Hepatocyte (in vitro differentiated cells): ENCODE data around the gene ASB3. TPM values are rescaled to one million over a fixed set of nuclear protein-coding genes. Genes with fewer than 3 reads are reported as not detected.

Experiments used
- DNase-seq: peaks from one replicate; pipeline ENCODE4 v3.0.0-alpha.2; 2016; ENCODE audit warnings: low spot score
- H2AFZ ChIP-seq: fragments of 200-600 bp; sonication (generic); 2 replicates; pipeline ENCODE4 v1.6.0; 2016; ENCODE audit warnings: antibody characterized with exemption, mild to moderate bottlenecking
- H3K27ac ChIP-seq: fragments of 200-600 bp; sonication (generic); 2 replicates; pipeline ENCODE4 v1.5.1; 2016; ENCODE audit warnings: mild to moderate bottlenecking
- H3K27me3 ChIP-seq: fragments of 200-600 bp; sonication (generic); 2 replicates; pipeline ENCODE4 v1.6.1; 2016
- H3K36me3 ChIP-seq: fragments of 200-600 bp; sonication (generic); replicated peaks from 2 replicates; pipeline ENCODE4 v1.5.1; 2016; ENCODE audit warnings: low read depth; ENCODE audit not compliant: insufficient read depth
- H3K4me1 ChIP-seq: fragments of 200-600 bp; sonication (generic); 2 replicates; pipeline ENCODE4 v1.5.1; 2016; ENCODE audit warnings: mild to moderate bottlenecking, moderate library complexity; ENCODE audit not compliant: insufficient read depth
- H3K4me2 ChIP-seq: fragments of 200-600 bp; sonication (generic); 2 replicates; pipeline ENCODE4 v1.6.0; 2016
- H3K4me3 ChIP-seq: fragments of 200-600 bp; sonication (generic); 2 replicates; pipeline ENCODE4 v1.5.1; 2016; ENCODE audit warnings: mild to moderate bottlenecking
- H3K79me2 ChIP-seq: fragments of 200-600 bp; sonication (generic); 2 replicates; pipeline ENCODE4 v1.6.0; 2017; ENCODE audit warnings: mild to moderate bottlenecking
- H3K9me2 ChIP-seq: fragments of 200-600 bp; sonication (generic); replicated peaks from 2 replicates; pipeline ENCODE4 v1.6.0; 2017; ENCODE audit warnings: mild to moderate bottlenecking; ENCODE audit not compliant: insufficient read depth
- H3K9me3 ChIP-seq: fragments of 200-600 bp; sonication (generic); 2 replicates; pipeline ENCODE4 v1.5.1; 2016; ENCODE audit warnings: low read depth, mild to moderate bottlenecking
- H4K20me1 ChIP-seq: fragments of 200-600 bp; sonication (generic); 2 replicates; pipeline ENCODE4 v1.6.0; 2016; ENCODE audit warnings: mild to moderate bottlenecking; ENCODE audit not compliant: insufficient read depth, poor library complexity, severe bottlenecking
- CTCF ChIP-seq: fragments of 200-600 bp; sonication (generic); IDR thresholded peaks from 2 replicates; pipeline ENCODE4 v1.5.1; 2016; ENCODE audit warnings: antibody characterized with exemption, mild to moderate bottlenecking; ENCODE audit not compliant: poor library complexity
- EZH2 ChIP-seq: fragments of 200-600 bp; sonication (generic); IDR thresholded peaks from 2 replicates; pipeline ENCODE4 v1.6.1; 2016; ENCODE audit warnings: antibody characterized with exemption, mild to moderate bottlenecking, borderline replicate concordance
- EZH2phosphoT487 ChIP-seq: fragments of 200-600 bp; sonication (generic); IDR thresholded peaks from one replicate; pipeline ENCODE4 v1.6.1; 2018; ENCODE audit warnings: antibody characterized with exemption, mild to moderate bottlenecking, low read depth, moderate library complexity; ENCODE audit not compliant: unreplicated experiment, severe bottlenecking
- whole genome bisulfite sequencing: methylation state at CpG from one replicate; pipeline ENCODE4 v1.1.6; 2016; ENCODE audit warnings: low lambda C conversion rate; ENCODE audit errors: missing lambda C conversion rate; 5-methylcytosine and 5-hydroxymethylcytosine counted together
- polyA plus RNA-seq: library from polyadenylated mRNA; unstranded; fragments of >200 nt; fragmentation: Nextera tagmentation; extraction: Ambion mirVana; gene quantifications from 2 replicates; pipeline ENCODE4 v1.2.1, GENCODE V29; 2016
- total RNA-seq: library from RNA; depleted of rRNA; stranded (reverse); fragments of >200 nt; gene quantifications from 2 replicates; pipeline ENCODE4 v1.2.3, GENCODE V29; 2014

The ASB3 gene
- total and polyA plus RNA-seq, 2 experiments from 2014 or later: 12.2 to 14.8 TPM

GRCh38 chr2:53697092-53697491, 89.7 kb downstream of the ASB3 start:
- no peak overlapping the region for H3K27ac ChIP-seq
- no peaks in the 10 kb centered on the region for H3K4me1 ChIP-seq
- WGBS: 93% methylated on average over 4 of the region's 4 CpGs
- no peak overlapping the region for H2AFZ ChIP-seq
- H3K9me2 ChIP-seq: no peaks in the 10 kb centered on the region
- TF ChIP-seq EZH2 (no peak), CTCF (no peak), EZH2phosphoT487 (no peak)
- H4K20me1 ChIP-seq: no peaks in the 10 kb centered on the region
- H3K27me3 ChIP-seq: no peaks in the 10 kb centered on the region
- H3K79me2 ChIP-seq: no peaks in the 10 kb centered on the region
- H3K9me3 ChIP-seq: no peaks in the 10 kb centered on the region
- H3K36me3 ChIP-seq: no peaks in the 10 kb centered on the region
- DNase-seq: no peak
- H3K4me2 ChIP-seq: no peak overlapping the region
- no peak overlapping the region for H3K4me3 ChIP-seq

GRCh38 chr2:53695575-53695974, 91.2 kb downstream of the ASB3 start:
- no peaks in the 10 kb centered on the region for H3K9me2 ChIP-seq
- no peak for DNase-seq
- H3K9me3 ChIP-seq: no peaks in the 10 kb centered on the region
- no peaks in the 10 kb centered on the region for H3K36me3 ChIP-seq
- H3K4me3 ChIP-seq: no peak overlapping the region
- H3K4me1 ChIP-seq: no peaks in the 10 kb centered on the region
- no peaks in the 10 kb centered on the region for H4K20me1 ChIP-seq
- no peak overlapping the region for H2AFZ ChIP-seq
- no peak overlapping the region for H3K4me2 ChIP-seq
- H3K27ac ChIP-seq: no peak overlapping the region
- no peaks in the 10 kb centered on the region for H3K27me3 ChIP-seq
- WGBS: 76% methylated on average over 4 of the region's 4 CpGs
- TF ChIP-seq CTCF (no peak), EZH2 (no peak), EZH2phosphoT487 (no peak)
- H3K79me2 ChIP-seq: no peaks in the 10 kb centered on the region

GRCh38 chr2:53694096-53694771, 92.5 kb downstream of the ASB3 start:
- TF ChIP-seq EZH2: no peak
- TF ChIP-seq CTCF: no peak
- no peak for TF ChIP-seq EZH2phosphoT487
- Histone ChIP-seq H3K4me3 (no peak overlapping the region), H3K9me2 (no peaks in the 10 kb centered on the region), H3K9me3 (no peaks in the 10 kb centered on the region), H2AFZ (no peak overlapping the region), H3K27me3 (no peaks in the 10 kb centered on the region), H3K4me1 (no peaks in the 10 kb centered on the region), H3K36me3 (no peaks in the 10 kb centered on the region), H3K79me2 (no peaks in the 10 kb centered on the region), H3K4me2 (no peak overlapping the region), H4K20me1 (no peaks in the 10 kb centered on the region), H3K27ac (no peak overlapping the region)
- no peak for DNase-seq
- WGBS: 99% methylated on average over 3 of the region's 3 CpGs

GRCh38 chr2:53690876-53691275, 95.9 kb downstream of the ASB3 start:
- 95% methylated on average over 2 of the region's 2 CpGs for WGBS

More at GRCh38 chr2:53690876-53691275, 95.9 kb downstream of the ASB3 start:
- Histone ChIP-seq H3K36me3 (no peaks in the 10 kb centered on the region), H3K4me3 (no peak overlapping the region), H3K27ac (no peak overlapping the region), H3K4me1 (no peaks in the 10 kb centered on the region), H3K9me2 (no peaks in the 10 kb centered on the region), H2AFZ (no peak overlapping the region), H3K4me2 (no peak overlapping the region), H3K9me3 (no peaks in the 10 kb centered on the region), H4K20me1 (no peaks in the 10 kb centered on the region), H3K79me2 (no peaks in the 10 kb centered on the region), H3K27me3 (no peaks in the 10 kb centered on the region)
- TF ChIP-seq CTCF (no peak), EZH2phosphoT487 (no peak), EZH2 (no peak)
- DNase-seq: no peak
